ENCODE data around the gene PRRC1.
"Not testable (repeated sequence)": the region's sequence is repeated elsewhere in the genome, so short reads cannot be mapped to it uniquely, and the experiment has no call there.

PRRC1 gene

DNA sequence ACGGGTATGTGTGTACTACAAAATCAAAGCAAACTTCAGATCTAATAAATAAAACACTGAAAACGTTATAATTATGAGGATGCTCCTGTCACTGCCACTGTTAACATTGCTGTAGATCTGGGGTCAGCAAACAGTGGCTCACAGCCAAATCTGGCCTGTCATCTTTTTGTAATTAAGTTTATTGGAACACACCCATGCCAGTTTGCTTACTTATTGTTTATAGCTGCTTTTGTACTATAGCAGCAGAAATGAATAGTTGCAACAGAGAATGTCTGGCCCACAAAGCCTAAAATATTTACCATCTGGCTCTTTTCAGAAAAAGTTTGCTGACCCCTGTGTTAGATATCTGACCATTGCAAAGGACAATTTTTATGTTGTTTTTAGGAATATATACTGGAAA lies 32.1 kb downstream of the PRRC1 start:
- DNase-seq = no peak

- DNase-seq = no peak
These were observed 33.4 kb downstream of the PRRC1 start for GRCh38 chr5:127550652-127551409.

- DNase-seq = no peak
These were observed 34.1 kb downstream of the PRRC1 start for GRCh38 chr5:127551410-127552041.

DNA sequence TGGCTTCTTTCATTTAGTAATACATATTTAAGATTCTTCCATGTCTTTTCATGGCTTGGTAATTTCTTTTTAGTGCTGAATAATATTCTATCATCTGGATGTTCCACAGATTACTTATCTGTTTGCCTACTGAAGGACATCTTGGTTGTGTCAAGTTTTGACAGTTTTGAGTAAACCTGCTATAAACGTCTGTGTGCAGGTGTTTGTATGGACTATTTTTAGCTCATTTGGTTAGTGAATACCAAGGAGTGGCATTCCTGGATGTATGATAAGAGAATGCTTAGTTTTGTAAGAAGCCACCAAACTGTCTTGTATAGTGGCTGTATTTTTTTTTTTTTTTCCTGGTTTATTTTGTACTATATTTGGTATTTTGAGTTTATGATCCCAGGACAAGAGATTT lies 38.4 kb downstream of the PRRC1 start:
- DNase-seq = no peak

GRCh38 chr5:127556609-127557334 lies 39.3 kb downstream of the PRRC1 start:
- no peak for DNase-seq

GRCh38 chr5:127558273-127558672 lies 40.8 kb downstream of the PRRC1 start:
- DNase-seq = no peak

DNA sequence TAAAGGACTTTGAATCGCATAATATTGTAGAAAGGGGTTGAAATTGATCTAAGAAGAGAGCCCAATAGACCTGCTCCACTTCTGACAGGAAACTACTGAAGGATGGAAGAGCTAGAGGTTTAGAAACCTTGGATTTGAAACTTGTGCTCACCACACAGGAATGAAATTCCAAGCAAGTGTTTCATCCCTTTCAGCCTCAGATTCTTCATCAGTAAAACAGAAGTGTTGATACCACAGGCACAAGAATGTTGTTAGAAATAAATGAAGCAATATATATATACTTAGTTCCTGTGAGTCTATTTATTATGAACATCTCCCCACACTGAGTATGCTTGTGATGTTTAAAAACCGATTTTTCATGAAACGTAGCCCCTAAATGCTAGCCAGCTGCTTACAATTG lies 43.8 kb downstream of the PRRC1 start:
- no peak for DNase-seq

GRCh38 chr5:127562252-127562651 lies 44.8 kb downstream of the PRRC1 start:
- DNase-seq = no peak

- DNase-seq = no peak
These were observed 45.7 kb downstream of the PRRC1 start for GRCh38 chr5:127563136-127563535.

DNA sequence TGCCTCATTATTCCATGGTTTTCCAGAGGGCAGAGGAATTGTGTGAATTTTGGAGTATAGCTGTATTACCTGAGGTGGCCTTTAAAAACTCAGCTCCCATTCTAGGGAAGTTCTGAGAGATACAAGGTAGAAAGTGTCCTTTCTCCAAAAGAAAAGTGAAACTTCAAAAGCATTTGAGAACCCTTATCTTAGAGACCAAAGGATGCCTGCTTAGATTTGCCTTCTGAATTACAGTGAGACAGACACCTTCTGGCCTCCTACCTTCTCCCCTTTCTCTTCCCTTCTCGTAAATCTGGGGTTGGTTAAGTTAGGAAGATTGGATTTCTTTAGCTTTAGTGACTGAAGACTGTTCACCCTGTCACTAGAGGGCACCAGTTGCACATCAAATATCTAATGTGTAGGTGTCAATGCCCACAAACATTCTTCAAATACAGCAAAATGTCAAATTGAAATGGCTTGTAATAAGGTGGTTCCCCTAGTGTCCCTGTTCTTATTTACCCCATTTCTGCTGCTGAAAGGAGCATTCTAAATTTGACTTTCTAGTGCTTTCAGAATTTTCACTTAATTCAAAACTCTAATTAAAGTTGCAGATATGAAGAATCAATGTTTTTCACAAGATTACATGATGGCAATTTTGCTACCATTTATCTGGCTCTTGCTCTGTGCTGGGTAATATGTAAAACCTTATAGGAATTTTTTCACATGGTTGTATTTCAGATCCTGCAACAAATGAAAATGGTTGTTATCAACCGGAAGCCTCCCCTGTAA lies 46.7 kb downstream of the PRRC1 start:
- DNase-seq = no peak

- DNase-seq = no peak
These were observed 48.3 kb downstream of the PRRC1 start for GRCh38 chr5:127565586-127566270.

DNA sequence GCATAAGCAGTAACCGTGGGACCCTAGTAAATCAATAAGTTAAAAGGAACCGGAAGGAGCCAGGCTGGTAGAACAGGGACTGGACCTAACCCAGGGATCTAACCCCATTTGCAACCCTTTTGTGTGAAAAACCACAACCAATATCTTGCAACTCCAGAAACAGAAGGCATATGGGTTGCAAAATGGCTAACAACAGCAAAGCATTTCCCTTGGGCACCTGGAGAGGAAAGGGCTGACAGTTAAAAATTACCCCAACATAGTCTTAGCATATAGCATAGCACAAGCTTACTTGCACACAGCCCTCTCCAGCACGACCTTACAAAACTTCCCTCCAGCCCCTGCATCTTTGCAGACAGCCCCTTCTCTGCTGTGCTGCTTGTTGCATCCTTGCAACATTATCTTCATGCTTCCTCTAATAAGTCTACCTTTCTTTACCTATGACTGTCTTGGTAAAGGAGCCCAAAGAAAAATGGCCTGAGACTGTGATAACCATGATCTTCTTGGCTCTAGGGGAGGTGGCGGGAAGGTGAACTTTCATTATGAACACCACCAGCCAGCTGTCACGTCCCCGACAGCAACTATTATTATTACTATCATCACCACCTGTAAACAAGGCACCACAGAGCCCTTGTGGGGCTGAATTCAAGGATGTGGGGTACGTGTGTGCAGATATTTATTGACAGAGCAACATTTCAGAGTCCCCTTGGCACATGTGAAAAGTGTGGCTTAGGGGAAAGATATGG lies 49.8 kb downstream of the PRRC1 start:
- no peak for DNase-seq

DNA sequence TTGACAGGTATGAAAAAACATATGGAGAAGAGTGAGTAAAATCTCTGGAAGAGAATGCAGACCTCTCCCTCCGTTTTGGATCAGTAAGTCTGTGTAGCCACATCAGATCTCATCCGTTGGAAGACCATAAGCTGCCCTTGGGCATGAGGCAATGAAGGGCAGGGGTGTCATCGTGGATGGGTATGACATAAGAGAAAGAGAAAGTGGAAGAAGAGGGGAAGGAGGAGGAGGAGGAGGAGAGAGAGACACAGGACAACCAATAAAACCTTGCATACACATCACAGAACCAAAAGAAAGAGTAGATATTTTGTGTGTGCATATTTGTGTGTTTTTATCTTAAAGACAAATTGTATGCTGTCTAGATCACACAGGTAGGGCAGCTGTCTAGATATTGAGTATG lies 50.7 kb downstream of the PRRC1 start:
- DNase-seq = no peak

DNA sequence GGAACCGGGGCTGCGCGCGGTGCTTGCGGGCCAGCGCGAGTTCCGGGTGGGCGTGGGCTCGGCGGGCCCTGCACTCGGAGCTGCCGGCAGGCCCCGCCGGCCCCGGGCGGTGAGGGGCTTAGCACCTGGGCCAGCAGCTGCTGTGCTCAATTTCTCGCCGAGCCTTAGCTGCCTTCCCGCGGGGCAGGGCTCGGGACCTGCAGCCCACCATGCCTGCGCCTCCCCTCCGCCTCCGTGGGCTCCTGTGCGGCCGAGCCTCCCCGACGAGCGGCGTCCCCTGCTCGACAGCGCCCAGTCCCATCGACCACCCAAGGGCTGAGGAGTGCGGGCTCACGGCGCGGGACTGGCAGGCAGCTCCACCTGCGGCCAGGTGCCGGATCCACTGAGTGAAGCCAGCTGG lies 52.0 kb downstream of the PRRC1 start:
- not testable (repeated sequence) for DNase-seq

GRCh38 chr5:127571314-127572131 lies 54.1 kb downstream of the PRRC1 start:
- DNase-seq = no peak

DNA sequence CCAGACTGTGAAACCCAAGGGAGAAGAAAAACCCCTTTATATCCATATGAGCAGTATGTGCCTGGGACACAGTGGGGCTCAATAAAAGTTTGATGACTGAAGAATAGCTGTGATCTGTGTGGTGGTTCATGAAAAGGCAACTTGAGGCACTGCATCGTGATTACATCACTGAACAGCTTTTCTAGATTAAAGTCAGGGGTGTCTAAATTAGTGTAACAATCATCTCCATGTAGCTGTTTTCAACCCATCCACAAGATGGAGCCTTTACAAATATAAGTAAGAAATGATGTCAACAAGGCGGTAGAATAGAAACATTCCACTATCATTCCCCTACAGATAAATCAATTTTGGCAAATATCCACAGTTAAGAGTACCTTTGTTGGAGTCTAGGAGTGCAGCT lies 55.5 kb downstream of the PRRC1 start:
- DNase-seq = no peak

GRCh38 chr5:127574852-127575679 lies 57.6 kb downstream of the PRRC1 start:
- no peak for DNase-seq

GRCh38 chr5:127577458-127577857 lies 60.0 kb downstream of the PRRC1 start:
- DNase-seq = no peak

- no peak for DNase-seq
These were observed 63.3 kb downstream of the PRRC1 start for GRCh38 chr5:127580731-127581130.

- DNase-seq = no peak
These were observed 64.0 kb downstream of the PRRC1 start for GRCh38 chr5:127581450-127581849.
